Upper lobe of left lung (tissue), 4 donors: Measurements from ENCODE around the gene CCDC198.

Experiments
- POLR2A ChIP-seq, 4 donors: fragments of 450-650 bp; IDR thresholded peaks; one replicate each; pipeline ENCODE4 v1.5.1; 2016 to 2017; ENCODE audit warnings: antibody characterized with exemption in 4 of 4, mild to moderate bottlenecking in 2 of 4
- TF ChIP-seq, protein P1 (sequence below), 6 experiments: fragments of 450-650 bp in 4 of 6; fragments of 200-600 bp in 2 of 6; sonication (generic) in 2 of 6; IDR thresholded peaks; one replicate each; pipeline ENCODE4 v1.5.1; 2016 to 2019; ENCODE audit warnings: antibody characterized with exemption in 6 of 6

DNA sequence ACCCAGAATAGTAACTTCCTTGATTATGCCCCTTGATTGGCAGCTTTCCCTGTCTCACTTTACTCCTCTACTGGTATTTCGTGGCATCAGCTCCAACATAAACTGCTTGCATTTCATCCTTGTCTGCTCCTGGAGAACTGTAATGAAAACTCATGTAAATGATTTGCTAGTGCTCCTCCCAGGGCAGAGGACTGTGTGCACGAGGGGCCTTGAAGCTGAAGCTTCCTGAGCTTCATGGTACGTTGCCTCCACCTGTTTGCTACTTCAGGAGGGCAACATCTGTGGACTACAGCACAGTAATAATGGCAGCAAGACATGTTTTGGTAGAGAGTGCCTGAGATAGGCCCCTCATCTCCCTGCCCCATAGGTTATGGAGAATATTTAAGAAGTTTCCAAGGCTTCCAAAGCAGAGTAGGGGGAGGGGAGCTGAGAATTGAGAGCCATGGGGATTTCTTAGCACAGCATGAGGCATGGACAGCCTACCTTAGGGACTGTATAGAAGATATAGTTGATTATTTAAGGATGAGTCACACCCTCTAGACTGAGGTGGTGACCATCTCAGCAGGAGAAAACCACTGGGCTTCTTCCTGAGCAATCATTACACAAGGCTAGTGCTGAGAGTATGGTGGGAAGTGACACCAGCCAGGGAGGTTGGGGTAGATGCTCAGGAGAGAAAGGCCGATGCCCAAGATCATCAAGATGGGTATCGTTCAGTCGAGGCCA lies 29.5 kb downstream of the CCDC198 start:
- TF ChIP-seq, protein P1, sequence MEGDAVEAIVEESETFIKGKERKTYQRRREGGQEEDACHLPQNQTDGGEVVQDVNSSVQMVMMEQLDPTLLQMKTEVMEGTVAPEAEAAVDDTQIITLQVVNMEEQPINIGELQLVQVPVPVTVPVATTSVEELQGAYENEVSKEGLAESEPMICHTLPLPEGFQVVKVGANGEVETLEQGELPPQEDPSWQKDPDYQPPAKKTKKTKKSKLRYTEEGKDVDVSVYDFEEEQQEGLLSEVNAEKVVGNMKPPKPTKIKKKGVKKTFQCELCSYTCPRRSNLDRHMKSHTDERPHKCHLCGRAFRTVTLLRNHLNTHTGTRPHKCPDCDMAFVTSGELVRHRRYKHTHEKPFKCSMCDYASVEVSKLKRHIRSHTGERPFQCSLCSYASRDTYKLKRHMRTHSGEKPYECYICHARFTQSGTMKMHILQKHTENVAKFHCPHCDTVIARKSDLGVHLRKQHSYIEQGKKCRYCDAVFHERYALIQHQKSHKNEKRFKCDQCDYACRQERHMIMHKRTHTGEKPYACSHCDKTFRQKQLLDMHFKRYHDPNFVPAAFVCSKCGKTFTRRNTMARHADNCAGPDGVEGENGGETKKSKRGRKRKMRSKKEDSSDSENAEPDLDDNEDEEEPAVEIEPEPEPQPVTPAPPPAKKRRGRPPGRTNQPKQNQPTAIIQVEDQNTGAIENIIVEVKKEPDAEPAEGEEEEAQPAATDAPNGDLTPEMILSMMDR (IDR thresholded peaks at IDR 0.05), result no peak
- TF ChIP-seq POLR2A (IDR thresholded peaks at IDR 0.05), result no peak
